IMR-90 (cell line): ENCODE measurements around the gene ADAMTS8. TPM values are rescaled to one million over a fixed set of nuclear protein-coding genes. Genes with fewer than 3 reads are reported as not detected.

Experiments
- ATAC-seq: fragments of 200-7000 bp; cut with Tn5 transposase; 2 replicates; pipeline ENCODE4 v1.9.1; 2020; ENCODE audit warnings: low read depth, mild to moderate bottlenecking, moderate library complexity
- BruUV-seq: library from RNA; stranded (reverse); fragments of 400-500 nt; replicated peaks from 2 replicates; lab custom pipeline; 2021; lab: Mats Ljungman, UMichigan
- CTCF ChIA-PET: fragments of 300-600 bp; formaldehyde crosslinking; extraction: SDS; loops from one replicate; lab custom pipeline; 2021; ENCODE audit warnings: antibody characterized with exemption; lab: Yijun Ruan, JAX
- POLR2A ChIA-PET: fragments of 300-600 bp; sonication (Branson Sonifier 250); formaldehyde crosslinking; loops from one replicate; lab custom pipeline; 2022; ENCODE audit warnings: antibody characterized with exemption; ENCODE audit not compliant: unreplicated experiment; lab: Charles Lee
- DNase-seq: peaks from one replicate; pipeline ENCODE4 v3.0.0; 2013
- H2AFZ ChIP-seq: replicated peaks from 2 replicates; pipeline ENCODE3; 2013; ENCODE audit warnings: low read length, mild to moderate bottlenecking; ENCODE audit not compliant: poor library complexity
- H2AK5ac ChIP-seq: 2 replicates; pipeline ENCODE4 v1.6.1; 2013; ENCODE audit warnings: low read depth, low read length, inconsistent platforms
- H2AK9ac ChIP-seq: replicated peaks from 2 replicates; pipeline ENCODE3; 2013; ENCODE audit warnings: mild to moderate bottlenecking, low read depth, low read length, moderate library complexity; ENCODE audit not compliant: poor library complexity
- H2BK120ac ChIP-seq: 2 replicates; pipeline ENCODE4 v1.6.1; 2013; ENCODE audit warnings: low read depth, low read length, inconsistent platforms
- H2BK15ac ChIP-seq: 3 replicates; pipeline ENCODE4 v1.6.1; 2013; ENCODE audit warnings: low read depth, low read length, inconsistent platforms
- H2BK20ac ChIP-seq: 2 replicates; pipeline ENCODE4 v1.6.1; 2013; ENCODE audit warnings: low read depth, mild to moderate bottlenecking, inconsistent platforms, low read length, moderate library complexity
- H2BK5ac ChIP-seq: 2 replicates; pipeline ENCODE4 v1.6.1; 2013; ENCODE audit warnings: mild to moderate bottlenecking, low read depth, low read length, inconsistent platforms; ENCODE audit not compliant: poor library complexity, severe bottlenecking
- H3K14ac ChIP-seq: replicated peaks from 2 replicates; pipeline ENCODE4 v1.6.1; 2013; ENCODE audit warnings: low read depth, low read length, inconsistent platforms
- H3K18ac ChIP-seq: 2 replicates; pipeline ENCODE4 v1.6.1; 2013; ENCODE audit warnings: low read depth, low read length, control low read depth
- H3K23ac ChIP-seq: 2 replicates; pipeline ENCODE4 v1.6.1; 2013; ENCODE audit warnings: low read depth, low read length, inconsistent platforms
- H3K27ac ChIP-seq: 2 replicates; pipeline ENCODE4 v1.5.1; 2013; ENCODE audit warnings: mild to moderate bottlenecking, control low read depth, low read length; ENCODE audit not compliant: insufficient read depth
- H3K27me3 ChIP-seq: 2 replicates; pipeline ENCODE4 v1.6.1; 2013; ENCODE audit warnings: low read length; ENCODE audit not compliant: control insufficient read depth, insufficient read depth
- H3K36me3 ChIP-seq: 2 replicates; pipeline ENCODE4 v1.6.1; 2013; ENCODE audit warnings: low read length, mixed read lengths; ENCODE audit not compliant: control insufficient read depth, insufficient read depth
- H3K4ac ChIP-seq: 2 replicates; pipeline ENCODE4 v1.6.1; 2013; ENCODE audit warnings: low read depth, low read length, inconsistent platforms
- H3K4me1 ChIP-seq: 2 replicates; pipeline ENCODE4 v1.6.1; 2013; ENCODE audit warnings: low read length, mixed read lengths; ENCODE audit not compliant: control insufficient read depth, insufficient read depth
- H3K4me2 ChIP-seq: 2 replicates; pipeline ENCODE4 v1.6.1; 2013; ENCODE audit warnings: low read depth, mild to moderate bottlenecking, control low read depth, low read length, moderate library complexity
- H3K4me3 ChIP-seq: 2 replicates; pipeline ENCODE4 v1.5.1; 2013; ENCODE audit warnings: low read depth, mild to moderate bottlenecking, control low read depth, low read length, moderate library complexity; ENCODE audit not compliant: insufficient read depth
- H3K56ac ChIP-seq: 2 replicates; pipeline ENCODE4 v1.6.1; 2013; ENCODE audit warnings: low read length, inconsistent platforms; ENCODE audit not compliant: insufficient read depth; ENCODE audit errors: extremely low read depth
- H3K79me1 ChIP-seq, 2 experiments: 2 replicates each; pipeline ENCODE4 v1.6.1; 2013; ENCODE audit warnings: low read length in 2 of 2, inconsistent platforms in 1 of 2, low read depth in 1 of 2
- H3K9ac ChIP-seq: 2 replicates; pipeline ENCODE4 v1.6.1; 2013; ENCODE audit warnings: low read depth, low read length, control low read depth
- H3K9me1 ChIP-seq: 2 replicates; pipeline ENCODE4 v1.6.1; 2013; ENCODE audit warnings: low read length, inconsistent platforms; ENCODE audit not compliant: insufficient read depth
- H3K9me3 ChIP-seq: 2 replicates; pipeline ENCODE4 v1.6.1; 2013; ENCODE audit warnings: low read length; ENCODE audit not compliant: control insufficient read depth, insufficient read depth
- H4K20me1 ChIP-seq: 2 replicates; pipeline ENCODE4 v1.6.1; 2013; ENCODE audit warnings: low read length, inconsistent platforms; ENCODE audit not compliant: insufficient read depth
- H4K5ac ChIP-seq: 2 replicates; pipeline ENCODE4 v1.6.1; 2013; ENCODE audit warnings: mild to moderate bottlenecking, low read depth, low read length, control low read depth
- H4K8ac ChIP-seq, 2 experiments: 2 replicates each; pipeline ENCODE4 v1.6.1; 2013; ENCODE audit warnings: low read depth in 2 of 2, low read length in 2 of 2, control low read depth in 1 of 2, inconsistent platforms in 1 of 2
- H4K91ac ChIP-seq: 2 replicates; pipeline ENCODE4 v1.6.1; 2013; ENCODE audit warnings: low read depth, low read length, inconsistent platforms; ENCODE audit not compliant: insufficient read depth
- BHLHE40 ChIP-seq: fragments of 150-350 bp; IDR thresholded peaks from 2 replicates; pipeline ENCODE4 v1.6.1; 2016; ENCODE audit warnings: mild to moderate bottlenecking, low read depth, low read length
- CEBPB ChIP-seq: IDR thresholded peaks from 2 replicates; pipeline ENCODE4 v1.6.1; 2012; ENCODE audit warnings: low read depth, low read length, improper control_type of control experiment
- CHD1 ChIP-seq: IDR thresholded peaks from 2 replicates; pipeline ENCODE4 v1.6.1; 2012; ENCODE audit warnings: low read depth, low read length, improper control_type of control experiment
- ELK1 ChIP-seq: fragments of 150-350 bp; IDR thresholded peaks from 2 replicates; pipeline ENCODE4 v1.6.1; 2016; ENCODE audit warnings: low read depth, mild to moderate bottlenecking, low read length, moderate library complexity, borderline replicate concordance
- FOS ChIP-seq: fragments of 150-350 bp; IDR thresholded peaks from 2 replicates; pipeline ENCODE4 v1.6.1; 2016; ENCODE audit warnings: low read depth, low read length
- MAFK ChIP-seq: IDR thresholded peaks from 2 replicates; pipeline ENCODE4 v1.6.1; 2012; ENCODE audit warnings: low read depth, low read length, improper control_type of control experiment
- MAZ ChIP-seq: IDR thresholded peaks from 2 replicates; pipeline ENCODE4 v1.6.1; 2012; ENCODE audit warnings: low read depth, mild to moderate bottlenecking, low read length, improper control_type of control experiment, moderate library complexity, borderline replicate concordance
- MXI1 ChIP-seq: IDR thresholded peaks from 2 replicates; pipeline ENCODE4 v1.6.1; 2012; ENCODE audit warnings: low read depth, mild to moderate bottlenecking, low read length, moderate library complexity, borderline replicate concordance
- NFE2L2 ChIP-seq: fragments of 150-350 bp; IDR thresholded peaks from 2 replicates; pipeline ENCODE4 v1.6.1; 2016; ENCODE audit warnings: low read depth, mild to moderate bottlenecking, low read length
- POLR2A ChIP-seq: IDR thresholded peaks from 2 replicates; pipeline ENCODE4 v1.6.1; 2012; ENCODE audit warnings: mild to moderate bottlenecking, low read depth, low read length
- RAD21 ChIP-seq: IDR thresholded peaks from 2 replicates; pipeline ENCODE4 v1.6.1; 2012; ENCODE audit warnings: low read length, improper control_type of control experiment
- RCOR1 ChIP-seq: IDR thresholded peaks from 2 replicates; pipeline ENCODE4 v1.6.1; 2012; ENCODE audit warnings: mild to moderate bottlenecking, low read length, improper control_type of control experiment; ENCODE audit not compliant: insufficient replicate concordance
- RFX5 ChIP-seq: IDR thresholded peaks from 2 replicates; pipeline ENCODE4 v1.8.0; 2012; ENCODE audit warnings: low read depth, mild to moderate bottlenecking, low read length, moderate library complexity
- SMC3 ChIP-seq: fragments of 150-350 bp; IDR thresholded peaks from 2 replicates; pipeline ENCODE4 v1.6.1; 2016; ENCODE audit warnings: low read depth, mild to moderate bottlenecking, antibody characterized with exemption, low read length, moderate library complexity
- WGBS, 2 experiments: methylation state at CpG; one replicate each; pipeline versions ENCODE4 v1.1.5 to v1.1.7; 2013; ENCODE audit warnings: missing lambda C conversion rate in 2 of 2; ENCODE audit not compliant: insufficient read length in 1 of 2; ENCODE audit errors: extremely low coverage in 2 of 2; 5-methylcytosine and 5-hydroxymethylcytosine counted together
- dilution Hi-C: fragments of 300-500 bp; cut with HindIII; formaldehyde crosslinking; loops from one replicate; pipeline ENCODE4 v1.14.3; 2018; ENCODE audit warnings: low sequenced_read_pairs; ENCODE audit not compliant: unreplicated experiment
- in situ Hi-C: fragments of 300-500 bp; cut with MboI; formaldehyde crosslinking; loops from 3 replicates; pipeline ENCODE4 v1.14.3; 2019; ENCODE audit warnings: low sequenced_read_pairs, inconsistent platforms, mixed read lengths
- intact Hi-C: fragments of 100-400 bp; cut with micrococcal nuclease; formaldehyde crosslinking; loops from 2 replicates; pipeline ENCODE4 v1.10.0; 2022
- polyA plus RNA-seq, 3 experiments: library from polyadenylated mRNA; depleted of rRNA; stranded (reverse); fragments of >200 nt; gene quantifications; 2 replicates each; pipeline ENCODE4 v1.2.3, GENCODE V29; 2012; ENCODE audit warnings: low replicate concordance in 1 of 3
- total RNA-seq: library from RNA; depleted of rRNA; stranded (reverse); fragments of >200 nt; gene quantifications from 2 replicates; pipeline ENCODE4 v1.2.3, GENCODE V29; 2012
- TF ChIP-seq, protein P1 (sequence below): conservative IDR thresholded peaks from 2 replicates; pipeline ENCODE4 v1.5.1; 2012; ENCODE audit warnings: mild to moderate bottlenecking, low read depth, low read length, improper control_type of control experiment
- TF ChIP-seq, protein P2 (sequence below): fragments of 150-350 bp; IDR thresholded peaks from 2 replicates; pipeline ENCODE4 v1.6.1; 2017; ENCODE audit warnings: mild to moderate bottlenecking, antibody characterized with exemption, low read length, low read depth

Gene ADAMTS8
- total and polyA plus RNA-seq, 2 of the 4 experiments (the other 2 are of a cell fraction): under 0.01 to 0.60 TPM

GRCh38 chr11:130439160-130439519 lies 10.7 kb upstream of the ADAMTS8 start:
- TF ChIP-seq FOS (no peak), RFX5 (no peak), BHLHE40 (no peak), NFE2L2 (no peak), SMC3 (no peak), MAFK (no peak), ELK1 (no peak), CHD1 (no peak), RAD21 (no peak), POLR2A (no peak), MXI1 (no peak), MAZ (no peak), RCOR1 (no peak), CEBPB (no peak)
- TF ChIP-seq, protein P1, sequence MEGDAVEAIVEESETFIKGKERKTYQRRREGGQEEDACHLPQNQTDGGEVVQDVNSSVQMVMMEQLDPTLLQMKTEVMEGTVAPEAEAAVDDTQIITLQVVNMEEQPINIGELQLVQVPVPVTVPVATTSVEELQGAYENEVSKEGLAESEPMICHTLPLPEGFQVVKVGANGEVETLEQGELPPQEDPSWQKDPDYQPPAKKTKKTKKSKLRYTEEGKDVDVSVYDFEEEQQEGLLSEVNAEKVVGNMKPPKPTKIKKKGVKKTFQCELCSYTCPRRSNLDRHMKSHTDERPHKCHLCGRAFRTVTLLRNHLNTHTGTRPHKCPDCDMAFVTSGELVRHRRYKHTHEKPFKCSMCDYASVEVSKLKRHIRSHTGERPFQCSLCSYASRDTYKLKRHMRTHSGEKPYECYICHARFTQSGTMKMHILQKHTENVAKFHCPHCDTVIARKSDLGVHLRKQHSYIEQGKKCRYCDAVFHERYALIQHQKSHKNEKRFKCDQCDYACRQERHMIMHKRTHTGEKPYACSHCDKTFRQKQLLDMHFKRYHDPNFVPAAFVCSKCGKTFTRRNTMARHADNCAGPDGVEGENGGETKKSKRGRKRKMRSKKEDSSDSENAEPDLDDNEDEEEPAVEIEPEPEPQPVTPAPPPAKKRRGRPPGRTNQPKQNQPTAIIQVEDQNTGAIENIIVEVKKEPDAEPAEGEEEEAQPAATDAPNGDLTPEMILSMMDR: no peak
- TF ChIP-seq, protein P2, sequence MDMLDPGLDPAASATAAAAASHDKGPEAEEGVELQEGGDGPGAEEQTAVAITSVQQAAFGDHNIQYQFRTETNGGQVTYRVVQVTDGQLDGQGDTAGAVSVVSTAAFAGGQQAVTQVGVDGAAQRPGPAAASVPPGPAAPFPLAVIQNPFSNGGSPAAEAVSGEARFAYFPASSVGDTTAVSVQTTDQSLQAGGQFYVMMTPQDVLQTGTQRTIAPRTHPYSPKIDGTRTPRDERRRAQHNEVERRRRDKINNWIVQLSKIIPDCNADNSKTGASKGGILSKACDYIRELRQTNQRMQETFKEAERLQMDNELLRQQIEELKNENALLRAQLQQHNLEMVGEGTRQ: no peak
- CTCF ChIA-PET: interaction anchor here (0.7 to 1.0 kb wide), 2 partner anchors 23 to 423 kb away, joined by 3 read pairs; no protein-coding TSS in a partner anchor
- intact Hi-C loops: loop anchor here (10.0 kb wide), 1 partner anchor 776 kb away; no protein-coding TSS in a partner anchor
- Histone ChIP-seq H2BK5ac (no peak overlapping the region), H3K4me1 (peaks cover 5% of the 10 kb centered on the region), H3K9me1 (0 out of 2 replicates have a peak, but pooled peaks cover 3% of the 10 kb centered on the region), H3K27ac (no peak overlapping the region), H3K27me3 (no peaks in the 10 kb centered on the region), H2AFZ (no peak overlapping the region), H3K4ac (no peak overlapping the region), H3K9ac (no peak overlapping the region), H2BK120ac (no peak overlapping the region), H3K18ac (no peak overlapping the region), H3K23ac (no peak overlapping the region), H3K4me2 (no peak overlapping the region), H3K9me3 (peaks cover 3% of the 10 kb centered on the region; the same call in 1 of the 2 replicates), H2AK5ac (no peak overlapping the region), H2BK20ac (no peak overlapping the region), H4K91ac (0 out of 2 replicates have a peak overlapping the region, but pooled peaks have one; percentile 15), H3K14ac (no peak overlapping the region), H4K8ac (no peak overlapping the region), H3K56ac (no peak overlapping the region), H3K79me1 (no peaks in the 10 kb centered on the region), H4K5ac (no peak overlapping the region), H3K4me3 (no peak overlapping the region), H2BK15ac (no peak overlapping the region), H3K36me3 (no peaks in the 10 kb centered on the region), H4K20me1 (no peaks in the 10 kb centered on the region), H2AK9ac (no peak overlapping the region)
- WGBS, 2 experiments: 100% methylated on average over 2 of the region's 4 CpGs; no CpG with 5 or more reads in 1 of the 2 experiments
- DNase-seq (no peak), ATAC-seq (no peak)
- no TSS peak for BruUV-seq
- in situ Hi-C loops: loop anchor here (5.0 kb wide), 1 partner anchor 413 kb away; no protein-coding TSS in a partner anchor
- dilution Hi-C loops: loop anchor here (25.0 kb wide), 1 partner anchor 423 kb away; no protein-coding TSS in a partner anchor
- POLR2A ChIA-PET: no interaction called here
